Hepatocyte (in vitro differentiated cells): ENCODE measurements around the gene NDUFAF7. TPM values are rescaled to one million over a fixed set of nuclear protein-coding genes. Genes with fewer than 3 reads are reported as not detected.
"Not testable (repeated sequence)": the region's sequence is repeated elsewhere in the genome, so short reads cannot be mapped to it uniquely, and the experiment has no call there.

Experiments used
- DNase-seq: peaks from one replicate; pipeline ENCODE4 v3.0.0-alpha.2; 2016; ENCODE audit warnings: low spot score
- H2AFZ ChIP-seq: fragments of 200-600 bp; sonication (generic); 2 replicates; pipeline ENCODE4 v1.6.0; 2016; ENCODE audit warnings: antibody characterized with exemption, mild to moderate bottlenecking
- H3K27ac ChIP-seq: fragments of 200-600 bp; sonication (generic); 2 replicates; pipeline ENCODE4 v1.5.1; 2016; ENCODE audit warnings: mild to moderate bottlenecking
- H3K27me3 ChIP-seq: fragments of 200-600 bp; sonication (generic); 2 replicates; pipeline ENCODE4 v1.6.1; 2016
- H3K36me3 ChIP-seq: fragments of 200-600 bp; sonication (generic); replicated peaks from 2 replicates; pipeline ENCODE4 v1.5.1; 2016; ENCODE audit warnings: low read depth; ENCODE audit not compliant: insufficient read depth
- H3K4me1 ChIP-seq: fragments of 200-600 bp; sonication (generic); 2 replicates; pipeline ENCODE4 v1.5.1; 2016; ENCODE audit warnings: mild to moderate bottlenecking, moderate library complexity; ENCODE audit not compliant: insufficient read depth
- H3K4me2 ChIP-seq: fragments of 200-600 bp; sonication (generic); 2 replicates; pipeline ENCODE4 v1.6.0; 2016
- H3K4me3 ChIP-seq: fragments of 200-600 bp; sonication (generic); 2 replicates; pipeline ENCODE4 v1.5.1; 2016; ENCODE audit warnings: mild to moderate bottlenecking
- H3K79me2 ChIP-seq: fragments of 200-600 bp; sonication (generic); 2 replicates; pipeline ENCODE4 v1.6.0; 2017; ENCODE audit warnings: mild to moderate bottlenecking
- H3K9me2 ChIP-seq: fragments of 200-600 bp; sonication (generic); replicated peaks from 2 replicates; pipeline ENCODE4 v1.6.0; 2017; ENCODE audit warnings: mild to moderate bottlenecking; ENCODE audit not compliant: insufficient read depth
- H3K9me3 ChIP-seq: fragments of 200-600 bp; sonication (generic); 2 replicates; pipeline ENCODE4 v1.5.1; 2016; ENCODE audit warnings: low read depth, mild to moderate bottlenecking
- H4K20me1 ChIP-seq: fragments of 200-600 bp; sonication (generic); 2 replicates; pipeline ENCODE4 v1.6.0; 2016; ENCODE audit warnings: mild to moderate bottlenecking; ENCODE audit not compliant: insufficient read depth, poor library complexity, severe bottlenecking
- EZH2 ChIP-seq: fragments of 200-600 bp; sonication (generic); IDR thresholded peaks from 2 replicates; pipeline ENCODE4 v1.6.1; 2016; ENCODE audit warnings: antibody characterized with exemption, mild to moderate bottlenecking, borderline replicate concordance
- EZH2phosphoT487 ChIP-seq: fragments of 200-600 bp; sonication (generic); IDR thresholded peaks from one replicate; pipeline ENCODE4 v1.6.1; 2018; ENCODE audit warnings: antibody characterized with exemption, mild to moderate bottlenecking, low read depth, moderate library complexity; ENCODE audit not compliant: unreplicated experiment, severe bottlenecking
- WGBS: methylation state at CpG from one replicate; pipeline ENCODE4 v1.1.6; 2016; ENCODE audit warnings: low lambda C conversion rate; ENCODE audit errors: missing lambda C conversion rate; 5-methylcytosine and 5-hydroxymethylcytosine counted together
- polyA plus RNA-seq: library from polyadenylated mRNA; unstranded; fragments of >200 nt; fragmentation: Nextera tagmentation; extraction: Ambion mirVana; gene quantifications from 2 replicates; pipeline ENCODE4 v1.2.1, GENCODE V29; 2016
- total RNA-seq: library from RNA; depleted of rRNA; stranded (reverse); fragments of >200 nt; gene quantifications from 2 replicates; pipeline ENCODE4 v1.2.3, GENCODE V29; 2014
- TF ChIP-seq, protein P1 (sequence below): fragments of 200-600 bp; sonication (generic); IDR thresholded peaks from 2 replicates; pipeline ENCODE4 v1.5.1; 2016; ENCODE audit warnings: antibody characterized with exemption, mild to moderate bottlenecking; ENCODE audit not compliant: poor library complexity

NDUFAF7 gene
- total and polyA plus RNA-seq, 2 experiments from 2014 or later = 11.8 to 14.7 TPM

DNA sequence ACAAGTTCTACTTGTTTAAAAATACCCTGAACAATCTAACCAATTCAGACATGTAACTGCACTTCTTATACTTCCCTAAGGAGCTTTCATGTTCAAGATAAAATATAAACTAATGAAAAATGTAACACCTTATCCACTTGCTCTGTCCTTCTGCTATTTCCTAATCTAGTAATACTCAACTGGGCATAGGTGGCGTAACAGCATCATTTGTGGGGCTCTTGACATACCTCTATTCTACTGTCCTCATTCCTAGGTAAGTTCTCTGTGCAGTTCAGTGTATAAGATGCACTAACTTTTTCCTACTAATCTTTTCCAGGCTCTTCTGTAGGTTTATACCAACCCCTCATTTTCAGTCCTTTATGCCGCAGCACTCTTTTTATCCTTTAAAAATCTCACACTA lies 56.5 kb downstream of the NDUFAF7 start:
- TF ChIP-seq EZH2phosphoT487 (no peak), EZH2 (no peak)
- TF ChIP-seq, protein P1, sequence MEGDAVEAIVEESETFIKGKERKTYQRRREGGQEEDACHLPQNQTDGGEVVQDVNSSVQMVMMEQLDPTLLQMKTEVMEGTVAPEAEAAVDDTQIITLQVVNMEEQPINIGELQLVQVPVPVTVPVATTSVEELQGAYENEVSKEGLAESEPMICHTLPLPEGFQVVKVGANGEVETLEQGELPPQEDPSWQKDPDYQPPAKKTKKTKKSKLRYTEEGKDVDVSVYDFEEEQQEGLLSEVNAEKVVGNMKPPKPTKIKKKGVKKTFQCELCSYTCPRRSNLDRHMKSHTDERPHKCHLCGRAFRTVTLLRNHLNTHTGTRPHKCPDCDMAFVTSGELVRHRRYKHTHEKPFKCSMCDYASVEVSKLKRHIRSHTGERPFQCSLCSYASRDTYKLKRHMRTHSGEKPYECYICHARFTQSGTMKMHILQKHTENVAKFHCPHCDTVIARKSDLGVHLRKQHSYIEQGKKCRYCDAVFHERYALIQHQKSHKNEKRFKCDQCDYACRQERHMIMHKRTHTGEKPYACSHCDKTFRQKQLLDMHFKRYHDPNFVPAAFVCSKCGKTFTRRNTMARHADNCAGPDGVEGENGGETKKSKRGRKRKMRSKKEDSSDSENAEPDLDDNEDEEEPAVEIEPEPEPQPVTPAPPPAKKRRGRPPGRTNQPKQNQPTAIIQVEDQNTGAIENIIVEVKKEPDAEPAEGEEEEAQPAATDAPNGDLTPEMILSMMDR = peak; percentile 17
- Histone ChIP-seq H3K36me3 (no peaks in the 10 kb centered on the region), H3K9me2 (no peaks in the 10 kb centered on the region), H3K9me3 (no peaks in the 10 kb centered on the region), H2AFZ (no peak overlapping the region), H4K20me1 (no peaks in the 10 kb centered on the region), H3K4me2 (no peak overlapping the region), H3K4me1 (peaks cover under 1% of the 10 kb centered on the region), H3K27me3 (no peaks in the 10 kb centered on the region), H3K79me2 (peaks cover 10% of the 10 kb centered on the region), H3K27ac (no peak overlapping the region), H3K4me3 (no peak overlapping the region)
- DNase-seq = peak; percentile 10
- 97% methylated on average over 2 of the region's 2 CpGs for WGBS

DNA sequence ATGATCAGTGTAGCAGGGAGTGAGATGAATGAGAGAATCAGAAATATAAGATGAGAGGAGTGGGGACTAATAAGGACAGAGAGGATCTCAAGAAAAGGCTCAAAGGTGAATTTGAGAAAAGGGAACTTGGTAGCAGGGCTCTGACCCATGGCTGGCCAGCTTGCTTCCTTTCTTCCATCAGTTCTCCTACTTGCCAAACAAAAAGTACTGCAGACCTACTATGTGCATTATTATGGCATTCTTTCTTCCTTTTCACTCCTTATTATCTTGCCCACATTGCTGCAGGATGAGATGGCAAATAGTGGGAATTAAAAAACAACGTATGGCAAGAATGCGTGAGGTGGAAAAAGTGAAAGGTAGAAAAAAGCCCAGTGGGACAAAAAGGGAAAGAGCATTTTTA lies 60.2 kb downstream of the NDUFAF7 start:
- Histone ChIP-seq H2AFZ (no peak overlapping the region), H3K9me2 (no peaks in the 10 kb centered on the region), H3K9me3 (no peaks in the 10 kb centered on the region), H3K79me2 (peaks cover 47% of the 10 kb centered on the region), H3K4me2 (no peak overlapping the region), H3K36me3 (no peaks in the 10 kb centered on the region), H3K27me3 (no peaks in the 10 kb centered on the region), H3K4me1 (no peaks in the 10 kb centered on the region), H4K20me1 (peaks cover 6% of the 10 kb centered on the region), H3K4me3 (no peak overlapping the region), H3K27ac (no peak overlapping the region)
- WGBS = 99% methylated on average over 2 of the region's 2 CpGs
- DNase-seq = no peak
- TF ChIP-seq EZH2 = no peak
- TF ChIP-seq, protein P1 = no peak
- no peak for TF ChIP-seq EZH2phosphoT487

DNA sequence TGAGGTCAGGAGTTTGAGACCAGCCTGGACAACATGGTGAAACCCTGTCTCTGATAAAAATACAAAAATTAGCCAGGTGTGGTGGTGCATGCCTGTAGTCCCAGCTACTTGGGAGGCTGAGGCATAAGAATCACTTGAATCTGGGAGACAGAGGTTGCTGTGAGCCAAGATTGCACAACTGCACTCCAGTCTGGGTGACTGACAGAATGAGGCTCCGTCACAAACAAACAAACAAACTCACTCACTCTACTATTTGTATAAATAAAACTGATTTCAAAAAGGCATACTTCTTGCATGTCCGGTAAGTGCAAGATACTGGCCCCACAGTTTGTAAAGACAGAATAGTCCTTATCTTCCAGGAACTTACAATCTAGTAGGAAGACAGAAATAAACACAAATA lies 63.4 kb downstream of the NDUFAF7 start:
- not testable (repeated sequence) for H3K27me3 ChIP-seq, DNase-seq, H3K4me3 ChIP-seq, H3K9me3 ChIP-seq, H2AFZ ChIP-seq, H3K4me2 ChIP-seq, H3K27ac ChIP-seq, H3K9me2 ChIP-seq, H3K36me3 ChIP-seq, H3K4me1 ChIP-seq
- Histone ChIP-seq H3K79me2 (peaks cover 77% of the 10 kb centered on the region), H4K20me1 (peaks cover 13% of the 10 kb centered on the region)
- 96% methylated on average over 2 of the region's 2 CpGs for WGBS

DNA sequence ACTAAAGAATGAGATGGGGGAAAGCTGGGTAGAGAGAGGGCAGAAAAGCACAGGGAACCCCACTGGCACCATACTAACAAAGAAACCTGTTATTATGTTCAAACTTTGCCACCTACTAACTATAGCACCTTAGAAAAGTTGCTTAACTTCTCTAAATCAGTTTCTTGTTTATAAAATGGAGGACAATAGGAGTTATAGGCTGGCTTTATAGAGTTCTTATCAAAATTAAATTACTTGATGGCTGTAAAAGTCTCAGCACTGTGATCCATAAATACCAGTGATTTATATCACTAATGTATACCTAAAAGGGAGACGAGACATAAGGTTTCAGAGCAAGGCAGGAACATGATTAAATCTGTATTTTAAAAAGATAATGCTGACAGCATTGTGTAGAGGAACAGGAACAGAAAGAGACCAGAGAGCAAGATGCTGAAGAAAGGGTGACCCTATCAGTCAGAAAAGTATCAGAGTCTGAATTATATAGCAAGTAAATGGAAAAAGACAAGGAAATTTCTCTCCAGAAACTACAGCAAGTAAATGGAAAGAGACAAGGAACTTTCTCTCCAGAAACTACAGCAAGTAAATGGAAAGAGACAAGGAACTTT lies 64.1 kb downstream of the NDUFAF7 start:
- H3K27ac ChIP-seq = no peak overlapping the region
- no peak for TF ChIP-seq EZH2phosphoT487
- H3K36me3 ChIP-seq = no peaks in the 10 kb centered on the region
- H3K4me3 ChIP-seq = no peak overlapping the region
- peaks cover 82% of the 10 kb centered on the region for H3K79me2 ChIP-seq
- H3K9me3 ChIP-seq = no peaks in the 10 kb centered on the region
- no peaks in the 10 kb centered on the region for H3K4me1 ChIP-seq
- DNase-seq = no peak
- no peak overlapping the region for H3K4me2 ChIP-seq
- peaks cover 13% of the 10 kb centered on the region for H4K20me1 ChIP-seq
- H3K27me3 ChIP-seq = no peaks in the 10 kb centered on the region
- no peak overlapping the region for H2AFZ ChIP-seq
- 64% methylated on average over 1 of the region's 1 CpG for WGBS
- no peaks in the 10 kb centered on the region for H3K9me2 ChIP-seq
